Measurements from ENCODE around the gene QTRT2. TPM values are rescaled to one million over a fixed set of nuclear protein-coding genes. Genes with fewer than 3 reads are reported as not detected.

The QTRT2 gene
- total and polyA plus RNA-seq, 9 of the 15 experiments (the other 6 are each of a cell fraction or from before 2014, with no cell fraction given) = 10.2 to 25.1 (median 17.3) TPM

- no peak for TF ChIP-seq PRDM10 (IDR thresholded peaks at IDR 0.05; ENCODE audit: partially characterized antibody)
- no peak for TF ChIP-seq KLF16 (IDR thresholded peaks at IDR 0.05)
Observed at GRCh38 chr3:114095796-114096195, 39.3 kb downstream of the QTRT2 start (continued).

- intact Hi-C loops (cut with micrococcal nuclease) (no loop called here), in situ Hi-C loops (cut with MboI) (no loop called here)
- FAIRE-seq = no peak
- H3K9me1 ChIP-seq (ENCODE audit: control insufficient read depth, insufficient read depth, low read length) = no peaks in the 10 kb centered on the region
- peaks cover 0 to 2% of the 10 kb centered on the region in 2 experiments; a peak in 1 of 5 replicates for H3K27me3 ChIP-seq (ENCODE audit: control insufficient read depth in 2 of 2, insufficient read depth in 2 of 2, low read length in 2 of 2)
- H3K79me2 ChIP-seq (ENCODE audit: control insufficient read depth, insufficient read depth, low read length) = no peaks in the 10 kb centered on the region
- WGBS (ENCODE audit: insufficient coverage, low coverage, missing lambda C conversion rate) = 0% methylated on average over 1 of the region's 1 CpG
- H3K4me2 ChIP-seq (ENCODE audit: insufficient read depth, low read length) = no peak overlapping the region
- no TSS peak for BruUV-seq (replicated peaks)
- no peak overlapping the region for H3K9ac ChIP-seq (ENCODE audit: insufficient read depth in 1 of 2, low read depth in 2 of 2, low read length in 2 of 2)
- no peaks in the 10 kb centered on the region for H3K36me3 ChIP-seq (ENCODE audit: control insufficient read depth, insufficient read depth, low read length)
- ChIA-PET CTCF (ENCODE audit: low intra/inter-chr PET ratio) (no interaction called here), POLR2A (no interaction called here)
- DNase-seq (ENCODE audit: extremely low read depth in 1 of 4, low spot score in 3 of 4) = no peak
- no peaks in the 10 kb centered on the region for H3K4me1 ChIP-seq (replicated peaks in 1 of 2; ENCODE audit: control insufficient read depth in 2 of 2, insufficient read depth in 2 of 2, low read length in 2 of 2)
- no peak overlapping the region for H3K4me3 ChIP-seq
- H3K9me3 ChIP-seq (replicated peaks; ENCODE audit: control insufficient read depth, insufficient read depth, low read depth, low read length) = no peaks in the 10 kb centered on the region
- H2AFZ ChIP-seq (ENCODE audit: low read depth, low read length) = no peak overlapping the region
- ATAC-seq = no peak
- no peak overlapping the region for H3K27ac ChIP-seq (ENCODE audit: extremely low read depth, low read depth, low read length)
- H4K20me1 ChIP-seq (replicated peaks; ENCODE audit: control insufficient read depth, insufficient read depth, low read length) = no peaks in the 10 kb centered on the region
- TF ChIP-seq ZFP91 (CRISPR knock-in tag; IDR thresholded peaks at IDR 0.05) (no peak), IRF1 (CRISPR knock-in tag; IDR thresholded peaks at IDR 0.05; ENCODE audit: borderline replicate concordance) (no peak), ILK (tag; IDR thresholded peaks at IDR 0.05; ENCODE audit: borderline replicate concordance, low read depth) (no peak), ATF1 (CRISPR knock-in tag; IDR thresholded peaks at IDR 0.05) (no peak), ATF1 (tag; IDR thresholded peaks at IDR 0.05) (no peak), NFRKB (IDR thresholded peaks at IDR 0.05; ENCODE audit: low read depth) (no peak), BACH1 (tag; IDR thresholded peaks at IDR 0.05) (no peak), ZZZ3 (IDR thresholded peaks at IDR 0.05) (no peak), CEBPZ (IDR thresholded peaks at IDR 0.05; ENCODE audit: borderline replicate concordance, low read depth, low read length) (no peak), POLR2AphosphoS5 (IDR thresholded peaks at IDR 0.05; ENCODE audit: control insufficient read depth, insufficient read depth, low read depth, low read length) (no peak), ATF7 (IDR thresholded peaks at IDR 0.05) (no peak)
Observed at GRCh38 chr3:114101101-114101500, 44.6 kb downstream of the QTRT2 start.

Measured in K562 (cell line).